ENCODE measurements around the gene HIVEP1.

HIVEP1 gene

DNA sequence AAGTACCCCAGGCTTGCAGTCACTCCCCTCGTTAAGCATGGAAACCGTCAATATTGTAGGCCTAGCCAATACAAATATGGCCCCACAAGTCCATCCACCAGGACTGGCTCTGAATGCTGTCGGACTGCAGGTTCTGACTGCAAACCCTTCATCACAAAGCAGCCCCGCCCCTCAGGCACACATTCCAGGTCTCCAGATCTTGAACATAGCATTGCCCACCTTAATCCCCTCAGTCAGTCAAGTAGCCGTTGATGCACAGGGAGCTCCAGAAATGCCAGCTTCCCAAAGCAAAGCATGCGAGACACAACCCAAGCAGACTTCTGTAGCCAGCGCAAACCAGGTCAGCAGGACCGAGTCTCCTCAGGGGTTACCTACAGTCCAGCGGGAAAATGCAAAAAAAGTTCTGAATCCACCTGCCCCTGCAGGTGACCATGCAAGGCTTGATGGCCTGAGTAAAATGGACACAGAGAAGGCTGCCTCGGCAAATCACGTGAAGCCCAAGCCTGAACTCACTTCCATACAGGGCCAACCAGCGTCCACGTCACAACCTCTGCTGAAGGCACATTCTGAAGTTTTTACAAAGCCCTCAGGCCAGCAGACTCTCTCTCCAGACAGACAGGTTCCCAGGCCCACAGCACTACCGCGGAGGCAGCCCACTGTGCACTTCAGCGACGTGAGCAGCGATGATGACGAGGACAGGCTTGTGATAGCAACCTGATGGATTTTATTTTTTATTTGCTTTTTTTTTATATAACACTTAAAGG, 151.8 kb downstream of the HIVEP1 start:
- Histone ChIP-seq H3K23ac (ENCODE audit: low read depth, low read length, poor library complexity) (no peak overlapping the region), H3K36me3 (replicated peaks in 1 of 2; ENCODE audit: control insufficient read depth in 2 of 2, insufficient read depth in 2 of 2, low read length in 2 of 2) (peaks cover 19 to 33% of the 10 kb centered on the region in 2 donors), H3K9ac (ENCODE audit: low read depth, low read length, poor library complexity) (no peak overlapping the region), H4K91ac (ENCODE audit: low read depth, low read length, poor library complexity) (no peak overlapping the region), H3K18ac (ENCODE audit: low read length) (no peak overlapping the region), H3K27me3 (ENCODE audit: control insufficient read depth in 3 of 3, insufficient read depth in 3 of 3, low read depth in 1 of 3, low read length in 3 of 3) (no peaks in the 10 kb centered on the region), H2AFZ (ENCODE audit: low read length) (no peak overlapping the region), H3K4me3 (ENCODE audit: low read length in 2 of 2) (no peak overlapping the region), H2AK5ac (ENCODE audit: low read depth, low read length) (no peak overlapping the region), H2BK5ac (ENCODE audit: low read length) (no peak overlapping the region), H3K4me2 (ENCODE audit: insufficient read depth, low read length, poor library complexity, severe bottlenecking) (no peak overlapping the region), H3K4ac (ENCODE audit: low read length) (no peak overlapping the region), H2BK120ac (ENCODE audit: low read depth, low read length) (no peak overlapping the region), H2BK12ac (ENCODE audit: low read length) (no peak overlapping the region), H2BK15ac (ENCODE audit: low read length) (no peak overlapping the region), H3K4me1 (ENCODE audit: control insufficient read depth in 2 of 2, insufficient read depth in 1 of 2, low read depth in 1 of 2, low read length in 2 of 2) (no peaks in the 10 kb centered on the region), H3K9me3 (replicated peaks in 1 of 2; ENCODE audit: control insufficient read depth in 2 of 2, insufficient read depth in 1 of 2, low read depth in 1 of 2, low read length in 2 of 2) (peaks cover 0 to 1% of the 10 kb centered on the region in 2 donors), H4K8ac (ENCODE audit: low read depth, low read length) (no peak overlapping the region), H3K79me1 (ENCODE audit: low read depth, low read length) (no peaks in the 10 kb centered on the region), H3K27ac (replicated peaks; ENCODE audit: low read length) (no peak overlapping the region), H3K14ac (ENCODE audit: low read length) (no peak overlapping the region)
- WGBS, 2 donors (ENCODE audit: extremely low coverage in 2 of 2, insufficient read length in 2 of 2, insufficient replicate concordance in 1 of 2) = no CpG with 5 or more reads among the region's 19 CpGs
- no peak for DNase-seq (ENCODE audit: low spot score)

GRCh38 chr6:12164508-12164770, 152.3 kb downstream of the HIVEP1 start:
- H3K36me3 ChIP-seq (replicated peaks in 1 of 2; ENCODE audit: control insufficient read depth in 2 of 2, insufficient read depth in 2 of 2, low read length in 2 of 2) = peaks cover 19 to 33% of the 10 kb centered on the region in 2 donors
- H3K4me3 ChIP-seq (ENCODE audit: low read length in 2 of 2) = no peak overlapping the region
- H2AK5ac ChIP-seq (ENCODE audit: low read depth, low read length) = no peak overlapping the region
- H2AFZ ChIP-seq (ENCODE audit: low read length) = no peak overlapping the region
- H3K9me3 ChIP-seq (replicated peaks in 1 of 2; ENCODE audit: control insufficient read depth in 2 of 2, insufficient read depth in 1 of 2, low read depth in 1 of 2, low read length in 2 of 2) = peaks cover 0 to 1% of the 10 kb centered on the region in 2 donors
- H3K27me3 ChIP-seq (ENCODE audit: control insufficient read depth in 3 of 3, insufficient read depth in 3 of 3, low read depth in 1 of 3, low read length in 3 of 3) = no peaks in the 10 kb centered on the region
- H2BK15ac ChIP-seq (ENCODE audit: low read length) = no peak overlapping the region
- no peak overlapping the region for H2BK120ac ChIP-seq (ENCODE audit: low read depth, low read length)
- no peak overlapping the region for H3K18ac ChIP-seq (ENCODE audit: low read length)
- no peak overlapping the region for H3K14ac ChIP-seq (ENCODE audit: low read length)
- H3K4me1 ChIP-seq (ENCODE audit: control insufficient read depth in 2 of 2, insufficient read depth in 1 of 2, low read depth in 1 of 2, low read length in 2 of 2) = no peaks in the 10 kb centered on the region
- no peaks in the 10 kb centered on the region for H3K79me1 ChIP-seq (ENCODE audit: low read depth, low read length)
- H3K4ac ChIP-seq (ENCODE audit: low read length) = no peak overlapping the region
- H3K9ac ChIP-seq (ENCODE audit: low read depth, low read length, poor library complexity) = no peak overlapping the region
- H2BK12ac ChIP-seq (ENCODE audit: low read length) = no peak overlapping the region
- H3K4me2 ChIP-seq (ENCODE audit: insufficient read depth, low read length, poor library complexity, severe bottlenecking) = no peak overlapping the region
- H2BK5ac ChIP-seq (ENCODE audit: low read length) = no peak overlapping the region
- no peak overlapping the region for H4K91ac ChIP-seq (ENCODE audit: low read depth, low read length, poor library complexity)
- no peak overlapping the region for H3K27ac ChIP-seq (replicated peaks; ENCODE audit: low read length)
- no peak for DNase-seq (ENCODE audit: low spot score)
- no peak overlapping the region for H4K8ac ChIP-seq (ENCODE audit: low read depth, low read length)
- no peak overlapping the region for H3K23ac ChIP-seq (ENCODE audit: low read depth, low read length, poor library complexity)

DNA sequence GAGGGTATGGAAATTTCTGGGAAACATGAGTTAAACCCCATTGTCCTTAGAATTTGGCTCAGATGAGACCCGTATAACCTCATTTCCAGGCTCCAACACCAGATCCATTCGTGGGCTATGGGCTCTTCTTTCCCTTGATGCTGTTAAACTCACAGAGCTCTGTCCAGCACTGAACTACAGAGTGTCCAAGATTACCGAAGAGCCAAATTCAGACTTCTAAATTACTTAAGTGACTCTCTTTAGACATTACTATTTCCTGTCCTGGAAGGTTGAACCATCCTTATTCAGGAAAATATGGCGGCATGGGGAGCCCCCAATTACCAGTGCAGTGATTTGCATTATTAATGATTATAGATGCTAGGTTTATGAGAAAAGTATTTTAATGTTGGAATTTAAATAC, 153.2 kb downstream of the HIVEP1 start:
- H3K18ac ChIP-seq (ENCODE audit: low read length) = no peak overlapping the region
- no CpG with 5 or more reads among the region's 4 CpGs for WGBS, 2 donors (ENCODE audit: extremely low coverage in 2 of 2, insufficient read length in 2 of 2, insufficient replicate concordance in 1 of 2)
- H2BK15ac ChIP-seq (ENCODE audit: low read length) = no peak overlapping the region
- H3K4me1 ChIP-seq (ENCODE audit: control insufficient read depth in 2 of 2, insufficient read depth in 1 of 2, low read depth in 1 of 2, low read length in 2 of 2) = no peaks in the 10 kb centered on the region
- H3K9ac ChIP-seq (ENCODE audit: low read depth, low read length, poor library complexity) = no peak overlapping the region
- no peak overlapping the region for H3K14ac ChIP-seq (ENCODE audit: low read length)
- no peak overlapping the region for H4K8ac ChIP-seq (ENCODE audit: low read depth, low read length)
- no peak overlapping the region for H2AK5ac ChIP-seq (ENCODE audit: low read depth, low read length)
- H3K27me3 ChIP-seq (ENCODE audit: control insufficient read depth in 3 of 3, insufficient read depth in 3 of 3, low read depth in 1 of 3, low read length in 3 of 3) = no peaks in the 10 kb centered on the region
- no peak overlapping the region for H3K4me2 ChIP-seq (ENCODE audit: insufficient read depth, low read length, poor library complexity, severe bottlenecking)
- no peak overlapping the region for H2BK120ac ChIP-seq (ENCODE audit: low read depth, low read length)
- no peaks in the 10 kb centered on the region for H3K79me1 ChIP-seq (ENCODE audit: low read depth, low read length)
- H3K4me3 ChIP-seq (ENCODE audit: low read length in 2 of 2) = no peak overlapping the region
- H3K9me3 ChIP-seq (replicated peaks in 1 of 2; ENCODE audit: control insufficient read depth in 2 of 2, insufficient read depth in 1 of 2, low read depth in 1 of 2, low read length in 2 of 2) = peaks cover 0 to 1% of the 10 kb centered on the region in 2 donors
- peaks cover 19 to 33% of the 10 kb centered on the region in 2 donors for H3K36me3 ChIP-seq (replicated peaks in 1 of 2; ENCODE audit: control insufficient read depth in 2 of 2, insufficient read depth in 2 of 2, low read length in 2 of 2)
- no peak overlapping the region for H3K23ac ChIP-seq (ENCODE audit: low read depth, low read length, poor library complexity)
- H3K27ac ChIP-seq (replicated peaks; ENCODE audit: low read length) = no peak overlapping the region
- H3K4ac ChIP-seq (ENCODE audit: low read length) = no peak overlapping the region
- DNase-seq (ENCODE audit: low spot score) = no peak
- H4K91ac ChIP-seq (ENCODE audit: low read depth, low read length, poor library complexity) = no peak overlapping the region
- no peak overlapping the region for H2AFZ ChIP-seq (ENCODE audit: low read length)
- H2BK12ac ChIP-seq (ENCODE audit: low read length) = no peak overlapping the region
- no peak overlapping the region for H2BK5ac ChIP-seq (ENCODE audit: low read length)

GRCh38 chr6:12165722-12166280, 153.7 kb downstream of the HIVEP1 start:
- no peak overlapping the region for H2AK5ac ChIP-seq (ENCODE audit: low read depth, low read length)
- no peak overlapping the region for H3K23ac ChIP-seq (ENCODE audit: low read depth, low read length, poor library complexity)
- no peak overlapping the region for H3K4me3 ChIP-seq (ENCODE audit: low read length in 2 of 2)
- DNase-seq (ENCODE audit: low spot score) = no peak
- no peak overlapping the region for H3K4me2 ChIP-seq (ENCODE audit: insufficient read depth, low read length, poor library complexity, severe bottlenecking)
- H2BK15ac ChIP-seq (ENCODE audit: low read length) = no peak overlapping the region
- H2AFZ ChIP-seq (ENCODE audit: low read length) = no peak overlapping the region
- H3K79me1 ChIP-seq (ENCODE audit: low read depth, low read length) = no peaks in the 10 kb centered on the region
- H3K9me3 ChIP-seq (replicated peaks in 1 of 2; ENCODE audit: control insufficient read depth in 2 of 2, insufficient read depth in 1 of 2, low read depth in 1 of 2, low read length in 2 of 2) = peaks cover 0 to 1% of the 10 kb centered on the region in 2 donors
- H3K27ac ChIP-seq (replicated peaks; ENCODE audit: low read length) = no peak overlapping the region
- H3K27me3 ChIP-seq (ENCODE audit: control insufficient read depth in 3 of 3, insufficient read depth in 3 of 3, low read depth in 1 of 3, low read length in 3 of 3) = no peaks in the 10 kb centered on the region
- H3K36me3 ChIP-seq (replicated peaks in 1 of 2; ENCODE audit: control insufficient read depth in 2 of 2, insufficient read depth in 2 of 2, low read length in 2 of 2) = peaks cover 19 to 33% of the 10 kb centered on the region in 2 donors
- no peak overlapping the region for H2BK120ac ChIP-seq (ENCODE audit: low read depth, low read length)
- H3K4ac ChIP-seq (ENCODE audit: low read length) = no peak overlapping the region
- H2BK5ac ChIP-seq (ENCODE audit: low read length) = no peak overlapping the region
- no peak overlapping the region for H4K8ac ChIP-seq (ENCODE audit: low read depth, low read length)
- H3K9ac ChIP-seq (ENCODE audit: low read depth, low read length, poor library complexity) = no peak overlapping the region
- H2BK12ac ChIP-seq (ENCODE audit: low read length) = no peak overlapping the region
- H4K91ac ChIP-seq (ENCODE audit: low read depth, low read length, poor library complexity) = no peak overlapping the region
- no peak overlapping the region for H3K14ac ChIP-seq (ENCODE audit: low read length)
- H3K4me1 ChIP-seq (ENCODE audit: control insufficient read depth in 2 of 2, insufficient read depth in 1 of 2, low read depth in 1 of 2, low read length in 2 of 2) = no peaks in the 10 kb centered on the region
- WGBS, 2 donors (ENCODE audit: extremely low coverage in 2 of 2, insufficient read length in 2 of 2, insufficient replicate concordance in 1 of 2) = no CpG with 5 or more reads among the region's 5 CpGs
- no peak overlapping the region for H3K18ac ChIP-seq (ENCODE audit: low read length)

Measured in neuronal stem cell (in vitro differentiated cells).